Hair follicular keratinocyte (primary cell): Measurements from ENCODE around the gene SLC22A16. TPM values are rescaled to one million over a fixed set of nuclear protein-coding genes. Genes with fewer than 3 reads are reported as not detected.

Experiments used
- total RNA-seq: library from RNA; depleted of rRNA; stranded (reverse); fragments of >200 nt; gene quantifications from 2 replicates; pipeline ENCODE4 v1.2.3, GENCODE V29; 2015

The SLC22A16 gene
- not detected in 2 replicates for total RNA-seq

GRCh38 chr6:110476046-110476849, at the start of gene SLC22A16:
Gene SLC22A16 (minus strand): TSS chr6:110476613. CDS start chr6:110476574, 39 bp downstream.

GRCh38 chr6:110415086-110415916, 61.1 kb downstream of the SLC22A16 start, which contains the start of gene DDO:
Gene DDO (minus strand): TSS chr6:110415575. CDS start chr6:110413462, 2,113 bp downstream.

Other genes with a start within 250 kb of the SLC22A16 start
- gene METTL24, start 118.3 kb downstream of the SLC22A16 start, total RNA-seq = not detected in 2 replicates
- 0.04 and 0.23 TPM in 2 replicates for gene DDO, start 61.0 kb downstream of the SLC22A16 start, total RNA-seq